HUES48 (cell line): Measurements from ENCODE around the gene TELO2.

Experiments used
- H3K27ac ChIP-seq: one replicate; pipeline ENCODE4 v1.7.0; 2013; ENCODE audit warnings: low read depth, low read length, inconsistent platforms
- H3K27me3 ChIP-seq: 2 replicates; pipeline ENCODE4 v1.6.1; 2013; ENCODE audit warnings: mild to moderate bottlenecking, low read length; ENCODE audit not compliant: control insufficient read depth, insufficient read depth
- H3K36me3 ChIP-seq: 2 replicates; pipeline ENCODE4 v1.6.1; 2013; ENCODE audit warnings: low read length; ENCODE audit not compliant: control insufficient read depth, insufficient read depth
- H3K4me1 ChIP-seq: 2 replicates; pipeline ENCODE4 v1.6.1; 2013; ENCODE audit warnings: mild to moderate bottlenecking, low read length; ENCODE audit not compliant: control insufficient read depth, insufficient read depth
- H3K4me3 ChIP-seq: 2 replicates; pipeline ENCODE4 v1.5.1; 2013; ENCODE audit warnings: mild to moderate bottlenecking, low read depth, low read length
- H3K9ac ChIP-seq: 2 replicates; pipeline ENCODE4 v1.6.1; 2013; ENCODE audit warnings: mild to moderate bottlenecking, low read depth, low read length, moderate library complexity
- H3K9me3 ChIP-seq: 2 replicates; pipeline ENCODE4 v1.6.1; 2013; ENCODE audit warnings: low read length; ENCODE audit not compliant: control insufficient read depth, insufficient read depth

TELO2 gene

GRCh38 chr16:1542166-1542500, 49.0 kb downstream of the TELO2 start:
- Histone ChIP-seq H3K4me1 (no peaks in the 10 kb centered on the region), H3K9ac (no peak overlapping the region), H3K27ac (no peak overlapping the region), H3K27me3 (no peaks in the 10 kb centered on the region), H3K9me3 (no peaks in the 10 kb centered on the region), H3K36me3 (no peaks in the 10 kb centered on the region), H3K4me3 (no peak overlapping the region)

- Histone ChIP-seq H3K4me3 (no peak overlapping the region), H3K9me3 (no peaks in the 10 kb centered on the region), H3K27ac (no peak overlapping the region), H3K36me3 (no peaks in the 10 kb centered on the region), H3K9ac (no peak overlapping the region), H3K27me3 (no peaks in the 10 kb centered on the region), H3K4me1 (no peaks in the 10 kb centered on the region)
Measured at GRCh38 chr16:1542533-1542932, 49.4 kb downstream of the TELO2 start.

GRCh38 chr16:1543085-1543896, 50.1 kb downstream of the TELO2 start:
- H3K27me3 ChIP-seq = no peaks in the 10 kb centered on the region
- no peaks in the 10 kb centered on the region for H3K4me1 ChIP-seq
- H3K36me3 ChIP-seq = no peaks in the 10 kb centered on the region
- H3K27ac ChIP-seq = no peak overlapping the region
- no peak overlapping the region for H3K4me3 ChIP-seq
- H3K9me3 ChIP-seq = no peaks in the 10 kb centered on the region
- no peak overlapping the region for H3K9ac ChIP-seq

- H3K27ac ChIP-seq = no peak overlapping the region
- H3K27me3 ChIP-seq = no peaks in the 10 kb centered on the region
- no peaks in the 10 kb centered on the region for H3K36me3 ChIP-seq
- no peaks in the 10 kb centered on the region for H3K4me1 ChIP-seq
- H3K9ac ChIP-seq = no peak overlapping the region
- no peak overlapping the region for H3K4me3 ChIP-seq
- H3K9me3 ChIP-seq = no peaks in the 10 kb centered on the region
Measured at GRCh38 chr16:1545044-1546040, 52.2 kb downstream of the TELO2 start.

- Histone ChIP-seq H3K36me3 (no peaks in the 10 kb centered on the region), H3K9ac (no peak overlapping the region), H3K27ac (no peak overlapping the region), H3K4me1 (no peaks in the 10 kb centered on the region), H3K27me3 (no peaks in the 10 kb centered on the region), H3K9me3 (no peaks in the 10 kb centered on the region), H3K4me3 (no peak overlapping the region)
Measured at GRCh38 chr16:1546430-1546829, 53.3 kb downstream of the TELO2 start.

GRCh38 chr16:1548233-1548632, 55.1 kb downstream of the TELO2 start:
- Histone ChIP-seq H3K27ac (no peak overlapping the region), H3K27me3 (no peaks in the 10 kb centered on the region), H3K4me3 (no peak overlapping the region), H3K9ac (no peak overlapping the region), H3K36me3 (no peaks in the 10 kb centered on the region), H3K4me1 (no peaks in the 10 kb centered on the region), H3K9me3 (no peaks in the 10 kb centered on the region)

- no peak overlapping the region for H3K4me3 ChIP-seq
- H3K36me3 ChIP-seq = no peaks in the 10 kb centered on the region
- H3K9me3 ChIP-seq = no peaks in the 10 kb centered on the region
- H3K9ac ChIP-seq = no peak overlapping the region
- H3K27me3 ChIP-seq = no peaks in the 10 kb centered on the region
- H3K4me1 ChIP-seq = no peaks in the 10 kb centered on the region
- no peak overlapping the region for H3K27ac ChIP-seq
Measured at GRCh38 chr16:1548727-1549126, 55.6 kb downstream of the TELO2 start.

- no peaks in the 10 kb centered on the region for H3K4me1 ChIP-seq
- H3K36me3 ChIP-seq = peaks cover 6% of the 10 kb centered on the region; the same call in 1 of the 2 replicates
- no peak overlapping the region for H3K9ac ChIP-seq
- no peak overlapping the region for H3K27ac ChIP-seq
- no peaks in the 10 kb centered on the region for H3K27me3 ChIP-seq
- no peak overlapping the region for H3K4me3 ChIP-seq
- H3K9me3 ChIP-seq = no peaks in the 10 kb centered on the region
Measured at GRCh38 chr16:1550069-1550468, 56.9 kb downstream of the TELO2 start.

GRCh38 chr16:1550696-1551095, 57.5 kb downstream of the TELO2 start:
- Histone ChIP-seq H3K4me3 (no peak overlapping the region), H3K27me3 (no peaks in the 10 kb centered on the region), H3K36me3 (peaks cover 11% of the 10 kb centered on the region), H3K9ac (no peak overlapping the region), H3K4me1 (no peaks in the 10 kb centered on the region), H3K27ac (no peak overlapping the region), H3K9me3 (no peaks in the 10 kb centered on the region)

- H3K36me3 ChIP-seq = peaks cover 11% of the 10 kb centered on the region
- H3K9me3 ChIP-seq = no peaks in the 10 kb centered on the region
- H3K27ac ChIP-seq = no peak overlapping the region
- H3K27me3 ChIP-seq = no peaks in the 10 kb centered on the region
- H3K9ac ChIP-seq = no peak overlapping the region
- H3K4me1 ChIP-seq = no peaks in the 10 kb centered on the region
- H3K4me3 ChIP-seq = no peak overlapping the region
Measured at GRCh38 chr16:1551166-1551565, 58.0 kb downstream of the TELO2 start.

GRCh38 chr16:1552129-1552528, 59.0 kb downstream of the TELO2 start:
- no peaks in the 10 kb centered on the region for H3K4me1 ChIP-seq
- H3K9ac ChIP-seq = no peak overlapping the region

More at GRCh38 chr16:1552129-1552528, 59.0 kb downstream of the TELO2 start:
- Histone ChIP-seq H3K36me3 (peaks cover 12% of the 10 kb centered on the region), H3K4me3 (no peak overlapping the region), H3K9me3 (no peaks in the 10 kb centered on the region), H3K27me3 (no peaks in the 10 kb centered on the region), H3K27ac (no peak overlapping the region)
